Measurements from ENCODE around the gene DNAJC17.

DNAJC17 gene

DNA sequence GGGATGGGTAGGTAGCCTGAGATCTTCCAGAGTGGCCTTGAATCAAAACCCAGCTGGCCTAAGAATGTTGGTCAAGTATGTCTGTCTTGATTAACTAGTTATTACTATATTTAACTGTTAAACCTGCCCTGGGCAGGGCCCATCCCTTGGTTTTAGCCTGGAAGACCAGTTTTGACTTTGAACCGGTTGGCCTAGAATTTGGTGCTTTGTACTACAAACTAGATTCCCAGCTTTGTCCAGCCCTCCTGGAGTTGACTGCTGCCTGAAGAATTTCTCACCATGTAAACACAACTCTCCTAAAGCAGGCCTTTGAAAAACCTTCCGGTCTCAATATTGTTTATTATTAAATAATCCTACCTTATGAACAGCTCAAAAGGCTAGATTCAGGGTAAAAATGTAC is 21.5 kb downstream of the DNAJC17 start:
- Histone ChIP-seq H3K4me1 (ENCODE audit: control insufficient read depth, insufficient read depth, low read depth, low read length) (peaks cover 10% of the 10 kb centered on the region), H4K8ac (ENCODE audit: low read length) (no peak overlapping the region), H3K9me3 (ENCODE audit: control insufficient read depth, low read length) (no peaks in the 10 kb centered on the region), H2BK15ac (ENCODE audit: low read depth, poor library complexity, severe bottlenecking) (no peak overlapping the region), H3K18ac (ENCODE audit: low read depth in 1 of 2, low read length in 2 of 2) (no peak overlapping the region), H3K23ac (ENCODE audit: low read length in 2 of 2) (no peak overlapping the region), H2BK120ac (ENCODE audit: low read depth, low read length) (no peak overlapping the region), H3K4me3 (ENCODE audit: insufficient read depth in 1 of 2, low read depth in 1 of 2, low read length in 2 of 2) (no peak overlapping the region), H3K79me1 (replicated peaks; ENCODE audit: low read length, poor library complexity, severe bottlenecking) (peaks cover 25% of the 10 kb centered on the region), H2BK5ac (ENCODE audit: low read depth, low read length, poor library complexity, severe bottlenecking) (no peak overlapping the region), H2AFZ (ENCODE audit: low read depth, low read length) (no peak overlapping the region), H2AK5ac (ENCODE audit: low read length, severe bottlenecking) (no peak overlapping the region), H3K27me3 (ENCODE audit: control insufficient read depth in 1 of 2, insufficient read depth in 1 of 2, low read length in 2 of 2) (no peaks in the 10 kb centered on the region), H3K14ac (ENCODE audit: low read length in 2 of 2) (no peak overlapping the region), H3K27ac (ENCODE audit: low read length, poor library complexity, severe bottlenecking) (no peak overlapping the region), H3K4me2 (ENCODE audit: low read length, poor library complexity, severe bottlenecking) (no peak overlapping the region), H3K4ac (ENCODE audit: low read depth in 1 of 2, low read length in 2 of 2) (no peak overlapping the region), H4K91ac (ENCODE audit: low read length) (no peak overlapping the region), H2BK12ac (ENCODE audit: low read length in 2 of 2) (no peak overlapping the region), H3K9ac (ENCODE audit: low read length) (no peak overlapping the region), H3K36me3 (ENCODE audit: control insufficient read depth in 1 of 2, insufficient read depth in 2 of 2, low read depth in 1 of 2, low read length in 2 of 2) (no peaks in the 10 kb centered on the region)
- 98% methylated on average over 1 of the region's 2 CpGs for WGBS
- DNase-seq, result no peak

DNA sequence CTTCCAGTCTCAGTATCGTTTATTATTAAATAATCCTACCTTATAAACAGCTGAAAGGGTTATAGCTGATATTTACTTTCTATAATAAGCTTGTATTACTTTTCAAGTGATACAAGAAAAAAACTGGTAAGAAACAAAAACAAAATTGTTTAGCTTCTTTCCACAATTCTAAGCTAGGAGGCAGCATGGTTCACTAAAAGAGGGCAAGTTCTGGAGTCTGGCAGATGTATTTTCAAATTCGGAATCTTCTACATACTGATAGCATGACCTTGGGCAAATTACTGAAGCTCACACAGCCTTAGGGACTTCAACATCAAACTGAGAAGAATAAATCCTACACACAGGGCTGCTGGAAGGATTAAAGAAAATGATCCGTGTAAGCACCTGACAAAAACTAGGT is 22.1 kb downstream of the DNAJC17 start:
- no peak overlapping the region for H2BK120ac ChIP-seq (ENCODE audit: low read depth, low read length)
- no peak for DNase-seq
- no peak overlapping the region for H3K27ac ChIP-seq (ENCODE audit: low read length, poor library complexity, severe bottlenecking)
- no peak overlapping the region for H3K23ac ChIP-seq (ENCODE audit: low read length in 2 of 2)
- H2BK5ac ChIP-seq (ENCODE audit: low read depth, low read length, poor library complexity, severe bottlenecking), result no peak overlapping the region
- H2AK5ac ChIP-seq (ENCODE audit: low read length, severe bottlenecking), result no peak overlapping the region
- H3K14ac ChIP-seq (ENCODE audit: low read length in 2 of 2), result no peak overlapping the region
- no peak overlapping the region for H4K91ac ChIP-seq (ENCODE audit: low read length)
- no peak overlapping the region for H3K9ac ChIP-seq (ENCODE audit: low read length)
- H3K9me3 ChIP-seq (ENCODE audit: control insufficient read depth, low read length), result no peaks in the 10 kb centered on the region
- H2AFZ ChIP-seq (ENCODE audit: low read depth, low read length), result no peak overlapping the region
- no peak overlapping the region for H3K4ac ChIP-seq (ENCODE audit: low read depth in 1 of 2, low read length in 2 of 2)
- H3K4me1 ChIP-seq (ENCODE audit: control insufficient read depth, insufficient read depth, low read depth, low read length), result peaks cover 10% of the 10 kb centered on the region
- no peaks in the 10 kb centered on the region for H3K27me3 ChIP-seq (ENCODE audit: control insufficient read depth in 1 of 2, insufficient read depth in 1 of 2, low read length in 2 of 2)
- no peak overlapping the region for H3K4me3 ChIP-seq (ENCODE audit: insufficient read depth in 1 of 2, low read depth in 1 of 2, low read length in 2 of 2)
- peaks cover 26% of the 10 kb centered on the region for H3K79me1 ChIP-seq (replicated peaks; ENCODE audit: low read length, poor library complexity, severe bottlenecking)
- no peak overlapping the region for H3K4me2 ChIP-seq (ENCODE audit: low read length, poor library complexity, severe bottlenecking)
- H4K8ac ChIP-seq (ENCODE audit: low read length), result no peak overlapping the region
- H2BK15ac ChIP-seq (ENCODE audit: low read depth, poor library complexity, severe bottlenecking), result no peak overlapping the region
- H3K36me3 ChIP-seq (ENCODE audit: control insufficient read depth in 1 of 2, insufficient read depth in 2 of 2, low read depth in 1 of 2, low read length in 2 of 2), result peaks cover 0 to under 1% of the 10 kb centered on the region in 2 experiments
- no peak overlapping the region for H3K18ac ChIP-seq (ENCODE audit: low read depth in 1 of 2, low read length in 2 of 2)
- WGBS, result 88% methylated on average over 2 of the region's 3 CpGs
- H2BK12ac ChIP-seq (ENCODE audit: low read length in 2 of 2), result no peak overlapping the region

DNA sequence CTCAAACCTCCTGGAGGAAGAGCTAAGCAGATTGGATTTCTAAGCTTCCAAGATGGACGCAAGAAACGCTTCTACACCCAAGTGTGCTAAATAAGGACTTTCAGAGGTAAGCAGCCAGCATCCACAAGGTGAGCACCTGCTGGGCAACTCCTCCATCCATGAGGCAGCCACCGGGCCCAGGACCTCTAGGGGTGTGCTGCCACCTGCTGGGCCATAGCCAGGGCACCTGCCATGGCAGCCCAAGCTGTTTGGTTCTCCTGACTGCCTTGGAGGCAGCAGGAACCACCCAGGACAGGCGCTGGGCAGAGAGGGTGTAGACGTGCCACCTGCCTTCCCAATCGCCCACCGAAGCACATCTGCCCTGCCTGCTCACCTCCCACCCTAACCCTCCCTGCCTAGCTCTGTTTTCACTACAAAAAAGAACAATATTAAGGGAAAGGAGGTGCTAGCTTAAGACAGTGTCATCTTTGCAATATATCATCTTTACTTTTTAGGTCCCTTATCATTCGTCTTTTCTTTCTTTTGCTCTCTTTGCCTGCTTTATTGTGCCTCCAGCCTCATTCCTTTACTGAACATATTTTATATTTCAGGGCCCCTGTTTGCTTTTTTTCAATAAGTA is 24.6 kb downstream of the DNAJC17 start:
- peak; percentile 34 for DNase-seq
- H3K4ac ChIP-seq (ENCODE audit: low read depth in 1 of 2, low read length in 2 of 2), result no peak overlapping the region
- 60% methylated on average over 7 of the region's 8 CpGs for WGBS
- H2AFZ ChIP-seq (ENCODE audit: low read depth, low read length), result no peak overlapping the region
- no peak overlapping the region for H2BK15ac ChIP-seq (ENCODE audit: low read depth, poor library complexity, severe bottlenecking)
- no peak overlapping the region for H4K8ac ChIP-seq (ENCODE audit: low read length)
- no peak overlapping the region for H2AK5ac ChIP-seq (ENCODE audit: low read length, severe bottlenecking)
- no peak overlapping the region for H2BK12ac ChIP-seq (ENCODE audit: low read length in 2 of 2)
- H3K23ac ChIP-seq (ENCODE audit: low read length in 2 of 2), result no peak overlapping the region
- H3K4me3 ChIP-seq (ENCODE audit: insufficient read depth in 1 of 2, low read depth in 1 of 2, low read length in 2 of 2), result no peak overlapping the region
- no peak overlapping the region for H3K18ac ChIP-seq (ENCODE audit: low read depth in 1 of 2, low read length in 2 of 2)
- no peaks in the 10 kb centered on the region for H3K27me3 ChIP-seq (ENCODE audit: control insufficient read depth in 1 of 2, insufficient read depth in 1 of 2, low read length in 2 of 2)
- H3K36me3 ChIP-seq (ENCODE audit: control insufficient read depth in 1 of 2, insufficient read depth in 2 of 2, low read depth in 1 of 2, low read length in 2 of 2), result peaks cover 19 to 20% of the 10 kb centered on the region in 2 experiments
- no peaks in the 10 kb centered on the region for H3K9me3 ChIP-seq (ENCODE audit: control insufficient read depth, low read length)
- H3K14ac ChIP-seq (ENCODE audit: low read length in 2 of 2), result no peak overlapping the region
- no peak overlapping the region for H2BK120ac ChIP-seq (ENCODE audit: low read depth, low read length)
- peaks cover 26% of the 10 kb centered on the region for H3K79me1 ChIP-seq (replicated peaks; ENCODE audit: low read length, poor library complexity, severe bottlenecking)
- H4K91ac ChIP-seq (ENCODE audit: low read length), result no peak overlapping the region
- H2BK5ac ChIP-seq (ENCODE audit: low read depth, low read length, poor library complexity, severe bottlenecking), result no peak overlapping the region
- no peak overlapping the region for H3K4me2 ChIP-seq (ENCODE audit: low read length, poor library complexity, severe bottlenecking)
- H3K27ac ChIP-seq (ENCODE audit: low read length, poor library complexity, severe bottlenecking), result no peak overlapping the region
- H3K9ac ChIP-seq (ENCODE audit: low read length), result no peak overlapping the region
- H3K4me1 ChIP-seq (ENCODE audit: control insufficient read depth, insufficient read depth, low read depth, low read length), result peaks cover 2% of the 10 kb centered on the region

DNA sequence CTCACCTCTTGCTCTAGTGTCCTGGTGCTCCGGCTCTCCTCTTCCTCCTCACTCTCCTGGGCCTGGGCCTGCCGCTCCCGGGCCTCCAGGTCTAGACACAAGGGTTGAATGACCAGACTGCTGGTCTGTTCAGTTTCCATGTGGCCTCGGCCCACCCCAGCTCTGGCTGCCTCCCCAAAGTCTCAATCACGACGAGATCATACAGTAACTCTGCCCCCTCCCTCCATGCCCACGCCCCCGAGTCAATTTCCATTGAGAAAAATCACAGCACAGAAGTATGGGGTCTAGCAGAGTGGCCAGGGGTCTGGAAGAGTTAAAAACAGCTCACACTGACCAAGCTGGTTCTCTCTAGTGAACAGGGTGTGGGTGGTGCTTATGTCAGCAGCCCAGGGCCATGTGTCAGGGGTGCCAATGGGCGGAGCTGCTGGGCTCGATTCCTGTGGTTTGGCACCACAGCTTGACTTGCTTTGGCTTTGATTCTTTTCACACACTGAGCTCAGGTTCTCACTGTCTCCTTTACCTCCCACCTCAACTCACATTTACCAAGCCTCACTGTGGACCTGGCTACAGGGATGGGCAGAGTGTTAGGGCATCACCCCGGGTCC is 30.6 kb downstream of the DNAJC17 start:
- Histone ChIP-seq H2AFZ (ENCODE audit: low read depth, low read length) (no peak overlapping the region), H4K91ac (ENCODE audit: low read length) (no peak overlapping the region), H3K9me3 (ENCODE audit: control insufficient read depth, low read length) (no peaks in the 10 kb centered on the region)

More for the DNA sequence above, 30.6 kb downstream of the DNAJC17 start:
- H3K4me2 ChIP-seq (ENCODE audit: low read length, poor library complexity, severe bottlenecking), result no peak overlapping the region
- no peak overlapping the region for H2BK12ac ChIP-seq (ENCODE audit: low read length in 2 of 2)
- H4K8ac ChIP-seq (ENCODE audit: low read length), result no peak overlapping the region
- peaks cover 13% of the 10 kb centered on the region for H3K4me1 ChIP-seq (ENCODE audit: control insufficient read depth, insufficient read depth, low read depth, low read length)
- no peak overlapping the region for H3K4me3 ChIP-seq (ENCODE audit: insufficient read depth in 1 of 2, low read depth in 1 of 2, low read length in 2 of 2)
- H3K27me3 ChIP-seq (ENCODE audit: control insufficient read depth in 1 of 2, insufficient read depth in 1 of 2, low read length in 2 of 2), result no peaks in the 10 kb centered on the region
- no peak overlapping the region for H2BK5ac ChIP-seq (ENCODE audit: low read depth, low read length, poor library complexity, severe bottlenecking)
- peak overlapping the region; percentile 28 for H3K9ac ChIP-seq (ENCODE audit: low read length)
- H3K4ac ChIP-seq (ENCODE audit: low read depth in 1 of 2, low read length in 2 of 2), result no peak overlapping the region
- no peak overlapping the region for H2AK5ac ChIP-seq (ENCODE audit: low read length, severe bottlenecking)
- H3K27ac ChIP-seq (ENCODE audit: low read length, poor library complexity, severe bottlenecking), result no peak overlapping the region
- 95% methylated on average over 9 of the region's 11 CpGs for WGBS
- H3K79me1 ChIP-seq (replicated peaks; ENCODE audit: low read length, poor library complexity, severe bottlenecking), result peaks cover 14% of the 10 kb centered on the region
- no peak overlapping the region for H2BK15ac ChIP-seq (ENCODE audit: low read depth, poor library complexity, severe bottlenecking)
- no peak overlapping the region for H2BK120ac ChIP-seq (ENCODE audit: low read depth, low read length)
- no peak for DNase-seq
- H3K36me3 ChIP-seq (ENCODE audit: control insufficient read depth in 1 of 2, insufficient read depth in 2 of 2, low read depth in 1 of 2, low read length in 2 of 2), result peaks cover 69 to 74% of the 10 kb centered on the region in 2 experiments
- H3K18ac ChIP-seq (ENCODE audit: low read depth in 1 of 2, low read length in 2 of 2), result no peak overlapping the region
- H3K23ac ChIP-seq (ENCODE audit: low read length in 2 of 2), result no peak overlapping the region
- no peak overlapping the region for H3K14ac ChIP-seq (ENCODE audit: low read length in 2 of 2)

Measured in mesenchymal stem cell (in vitro differentiated cells and primary cell).